CD4-positive, alpha-beta T cell treated with Interleukin-1 beta for 1 hour (primary cell): ENCODE results near the gene IZUMO1.

Experiments used
- DNase-seq, 2 donors: peaks; one replicate each; pipeline ENCODE4 v3.0.0-alpha.2; 2020 to 2022

IZUMO1 gene

GRCh38 chr19:48756686-48757085 lies 10.0 kb upstream of the IZUMO1 start:
- no peak for DNase-seq

GRCh38 chr19:48756212-48756611 lies 9.5 kb upstream of the IZUMO1 start:
- DNase-seq, result no peak

- DNase-seq, result no peak
Measured at GRCh38 chr19:48755787-48756186, 9.1 kb upstream of the IZUMO1 start.

- DNase-seq, result no peak
Measured at GRCh38 chr19:48755084-48755641, 8.5 kb upstream of the IZUMO1 start, which contains the start of gene FGF21. TSS of gene FGF21 (plus strand) at chr19:48755524. CDS start at chr19:48756237, 713 bp downstream.

GRCh38 chr19:48752496-48753365 lies 6.0 kb upstream of the IZUMO1 start, which contains the start of gene FUT1:
TSS of gene FUT1 (minus strand) at chr19:48752641. CDS start at chr19:48751281, 1,360 bp downstream.
- peak; percentile 21 to 36 for DNase-seq

- DNase-seq, result no peak
Measured at GRCh38 chr19:48751845-48752495, 5.3 kb upstream of the IZUMO1 start.

- DNase-seq, result no peak
Measured at GRCh38 chr19:48750771-48751504, 4.2 kb upstream of the IZUMO1 start.

- DNase-seq, result no peak
Measured at GRCh38 chr19:48750351-48750750, 3.6 kb upstream of the IZUMO1 start.

GRCh38 chr19:48749571-48750198 lies 3.0 kb upstream of the IZUMO1 start:
- DNase-seq, result no peak

- no peak for DNase-seq
Measured at GRCh38 chr19:48746110-48746509, 599 bp downstream of the IZUMO1 start.

GRCh38 chr19:48745208-48745995 lies 1.3 kb downstream of the IZUMO1 start:
- peak; percentile 52 to 72 for DNase-seq

GRCh38 chr19:48742096-48742495 lies 4.6 kb downstream of the IZUMO1 start:
- DNase-seq, result no peak

GRCh38 chr19:48741129-48741999 lies 5.3 kb downstream of the IZUMO1 start:
- peak in 1 of 2 donors; percentile 29 for DNase-seq

GRCh38 chr19:48740164-48740972 lies 6.3 kb downstream of the IZUMO1 start, which contains the start of gene RASIP1:
TSS of gene RASIP1 (minus strand) at chr19:48740610. CDS start at chr19:48740282, 328 bp downstream.
- DNase-seq, result no peak

GRCh38 chr19:48739404-48740163 lies 7.1 kb downstream of the IZUMO1 start:
- no peak for DNase-seq

- DNase-seq, result peak; percentile 92 to 94
Measured at GRCh38 chr19:48738557-48739403, 7.9 kb downstream of the IZUMO1 start.

- peak in 1 of 2 donors; percentile 21 for DNase-seq
Measured at GRCh38 chr19:48737360-48737998, 9.2 kb downstream of the IZUMO1 start.
